GM19239 (cell line): ENCODE measurements around the gene MOK.

Experiments used
- DNase-seq: peaks from one replicate; pipeline ENCODE4 v3.0.0; 2011; ENCODE audit warnings: low spot score; ENCODE audit not compliant: insufficient read length
- FAIRE-seq: peaks from 2 replicates; lab custom pipeline; 2011; peaks lifted over from hg19 to GRCh38; lab: Jason Lieb, UNC

The MOK gene

DNA sequence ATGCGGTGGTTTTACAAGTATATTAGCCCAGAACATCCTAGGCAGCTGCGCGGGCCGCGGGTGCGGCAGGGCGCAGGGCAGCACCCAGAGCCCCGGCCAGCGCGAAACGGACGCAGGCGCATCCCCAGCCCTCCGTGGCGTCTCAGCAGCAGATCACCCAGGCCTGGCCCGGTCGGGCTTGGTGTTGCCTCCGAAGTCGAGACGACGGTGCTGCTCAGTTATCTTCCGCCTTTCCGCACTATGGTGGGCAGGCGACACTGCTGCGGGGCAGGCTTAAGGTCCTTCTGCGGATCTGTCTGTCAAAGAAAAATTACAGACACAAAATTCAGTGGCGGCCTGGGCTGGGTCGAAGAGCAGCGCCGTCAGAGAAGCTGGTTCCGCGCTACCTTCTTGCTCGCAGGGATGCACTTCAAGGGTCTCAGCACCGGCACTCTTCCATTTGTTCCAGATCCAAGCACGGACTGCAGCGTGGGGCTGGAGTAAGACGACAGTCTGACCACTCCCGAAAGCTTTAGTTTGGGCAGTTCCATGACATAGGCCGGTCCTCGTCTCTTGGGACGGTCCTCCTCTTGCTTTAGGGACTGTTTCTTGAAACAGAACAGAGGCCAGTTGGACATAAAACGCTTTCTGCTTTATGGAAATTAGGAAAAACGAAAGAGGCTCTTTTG lies 75.8 kb downstream of the MOK start:
- DNase-seq (no peak), FAIRE-seq (no peak)

GRCh38 chr14:102227184-102227964 lies 77.6 kb downstream of the MOK start:
- FAIRE-seq (no peak), DNase-seq (no peak)

DNA sequence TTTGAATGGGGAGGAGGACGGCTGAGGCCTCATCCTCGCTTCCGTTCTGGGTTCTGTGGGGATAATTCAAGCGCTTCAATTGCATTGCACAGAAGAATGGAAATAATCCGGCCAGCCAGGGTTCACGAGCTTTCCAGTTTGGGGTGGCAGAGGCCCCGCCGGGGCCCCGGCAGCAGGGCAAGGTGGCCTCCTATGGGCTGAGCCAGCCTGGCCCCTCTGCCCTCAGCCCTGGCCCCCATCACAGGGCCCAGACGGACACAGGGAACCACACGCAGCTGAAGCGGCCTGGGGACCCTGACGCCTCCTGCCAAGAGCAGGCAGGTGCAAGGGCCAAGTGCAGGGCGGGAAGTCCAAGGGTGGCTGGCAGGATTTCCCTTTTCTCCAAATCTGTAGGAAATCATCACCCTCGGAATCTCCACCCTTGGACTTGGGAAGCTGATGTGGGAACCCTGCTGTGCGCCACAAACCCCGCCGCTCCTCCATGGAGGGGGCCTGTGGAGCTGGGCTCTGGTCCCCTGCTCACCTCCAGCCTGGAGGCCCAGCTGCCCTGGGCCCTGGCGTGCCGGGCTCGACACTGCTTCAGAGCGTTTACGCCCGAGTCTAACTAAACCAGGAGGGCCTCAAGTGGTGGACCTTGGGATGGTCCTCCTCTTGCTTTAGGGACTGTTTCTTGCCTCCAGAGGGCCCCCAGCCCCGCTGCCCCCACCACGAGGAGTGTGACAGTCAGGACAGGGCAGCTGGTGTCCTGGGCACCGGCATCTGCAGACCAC lies 78.4 kb downstream of the MOK start:
- FAIRE-seq (no peak), DNase-seq (no peak)

- no peak for DNase-seq
Observed at GRCh38 chr14:102225936-102226335, 79.0 kb downstream of the MOK start.

DNA sequence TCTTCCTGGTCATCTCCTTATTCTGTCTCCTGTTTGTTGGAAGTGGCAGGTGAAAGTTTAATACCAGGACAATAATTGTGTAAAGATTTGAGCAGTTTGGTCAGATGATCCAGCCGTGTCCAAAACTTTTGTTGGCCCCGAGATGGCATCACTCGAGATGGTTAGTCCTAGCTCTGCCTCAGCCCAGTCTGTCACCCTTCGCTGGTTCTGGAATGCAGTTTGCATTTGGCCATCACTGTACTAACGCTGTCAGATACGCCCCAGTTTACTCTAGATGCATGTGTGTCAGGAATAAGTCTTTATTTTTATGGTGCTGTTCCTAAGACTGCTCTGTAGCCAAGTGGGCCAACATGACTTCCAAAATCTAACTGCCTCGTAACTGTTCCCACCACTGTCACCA lies 79.6 kb downstream of the MOK start:
- no peak for DNase-seq
- no peak for FAIRE-seq

More at GRCh38 chr14:102225936-102226335, 79.0 kb downstream of the MOK start:
- no peak for FAIRE-seq

DNA sequence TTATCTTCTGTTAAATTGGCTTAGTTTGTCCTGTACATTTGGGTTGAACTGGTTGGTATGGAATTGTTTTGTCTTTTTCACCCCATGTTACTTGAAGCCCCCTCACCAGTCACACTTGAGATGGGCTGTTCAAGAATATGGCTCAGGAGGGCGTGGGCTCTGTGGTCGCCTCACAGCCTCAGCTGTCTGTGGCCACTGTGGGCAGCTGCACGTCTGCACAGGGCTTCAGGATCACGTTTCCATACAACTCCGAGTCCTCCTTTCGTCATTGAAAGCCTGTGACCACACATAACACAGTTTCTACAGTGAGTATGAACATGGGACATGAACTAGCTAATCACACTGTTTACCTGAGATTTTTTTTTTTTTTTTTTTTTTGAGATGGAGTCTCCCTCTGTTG lies 81.3 kb downstream of the MOK start:
- no peak for FAIRE-seq

GRCh38 chr14:102222751-102223150 lies 82.2 kb downstream of the MOK start:
- no peak for FAIRE-seq
- no peak for DNase-seq

More for the DNA sequence above, 81.3 kb downstream of the MOK start:
- no peak for DNase-seq

DNA sequence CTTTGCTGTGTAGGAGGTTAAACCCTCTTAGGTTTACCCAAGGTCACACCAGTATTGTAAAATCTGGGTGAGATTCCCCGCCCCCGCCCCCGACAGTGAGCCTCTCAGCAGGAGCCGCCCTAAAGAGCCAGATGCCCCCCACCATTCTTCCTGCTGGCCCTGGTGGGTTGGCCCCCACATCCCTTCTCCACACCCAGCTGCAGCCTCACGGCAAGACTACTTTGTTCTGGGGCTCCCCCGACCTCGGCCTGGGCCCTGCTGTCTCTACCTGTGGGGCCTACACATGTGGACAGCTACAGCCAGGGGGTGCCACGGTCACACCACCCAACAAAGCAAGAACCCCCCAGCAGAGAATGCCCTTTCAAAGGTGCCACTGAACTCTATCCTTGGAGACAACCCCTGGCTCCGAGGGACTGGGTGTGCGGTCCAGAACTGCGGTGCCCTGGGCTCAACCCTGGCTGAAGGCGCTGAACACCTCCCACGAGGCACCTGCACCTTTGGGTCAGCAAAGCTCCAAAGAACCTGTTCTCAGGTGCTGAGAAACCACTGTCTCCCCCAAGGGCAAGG lies 82.9 kb downstream of the MOK start:
- FAIRE-seq (no peak), DNase-seq (no peak)

- no peak for FAIRE-seq
Observed at GRCh38 chr14:102221026-102221425, 83.9 kb downstream of the MOK start.

DNA sequence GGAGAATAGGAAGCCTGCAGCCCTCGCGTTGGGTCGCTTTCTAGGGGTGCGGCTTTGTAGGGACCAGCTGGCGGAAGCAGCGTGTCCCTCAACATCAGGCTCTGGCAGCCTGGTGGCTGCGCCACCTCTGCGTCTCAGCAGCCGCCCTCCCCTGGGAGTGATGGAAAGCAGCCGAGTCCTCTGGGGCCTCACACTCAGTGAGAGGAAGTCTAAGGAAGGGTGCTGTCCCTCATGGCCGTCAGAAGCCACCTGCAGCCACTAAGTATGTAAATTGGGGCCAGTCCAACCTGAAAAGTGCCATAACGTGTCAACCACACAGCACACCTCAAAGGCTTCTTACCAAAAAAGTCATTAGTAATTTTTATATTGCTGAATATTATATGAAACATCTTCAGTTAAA lies 84.9 kb downstream of the MOK start:
- peak; percentile 91 for DNase-seq
- FAIRE-seq, result peak; percentile 86

More at GRCh38 chr14:102221026-102221425, 83.9 kb downstream of the MOK start:
- DNase-seq, result no peak

- FAIRE-seq (no peak), DNase-seq (no peak)
Observed at GRCh38 chr14:102219316-102219715, 85.6 kb downstream of the MOK start.

- DNase-seq (no peak), FAIRE-seq (no peak)
Observed at GRCh38 chr14:102218688-102219087, 86.3 kb downstream of the MOK start.

DNA sequence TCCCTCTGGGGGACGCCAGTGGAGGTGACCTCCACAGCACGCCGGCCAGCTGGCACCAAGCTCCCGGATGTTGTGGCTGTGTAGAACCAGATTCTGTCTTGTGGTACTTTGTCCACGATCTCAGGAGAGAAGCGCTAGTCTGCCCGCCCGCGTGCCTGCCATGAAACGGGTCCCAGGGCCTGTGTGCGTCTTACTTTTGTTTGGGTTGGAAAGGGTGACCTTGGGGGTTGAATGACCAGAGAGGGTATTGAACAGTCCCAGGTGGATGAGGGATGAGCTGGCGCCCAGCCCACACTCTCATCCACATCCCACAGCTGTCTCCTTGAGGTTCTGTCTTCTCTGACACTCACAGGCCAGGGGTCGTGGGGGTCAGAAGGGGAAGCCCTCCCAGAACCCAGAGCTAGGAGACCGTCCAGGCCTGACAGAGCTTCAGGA lies 87.0 kb downstream of the MOK start:
- FAIRE-seq (no peak), DNase-seq (no peak)

GRCh38 chr14:102217399-102217798 lies 87.6 kb downstream of the MOK start:
- DNase-seq, result no peak
- FAIRE-seq, result no peak

- FAIRE-seq, result no peak
- no peak for DNase-seq
Observed at GRCh38 chr14:102215576-102216250, 89.3 kb downstream of the MOK start.

GRCh38 chr14:102215071-102215470 lies 89.9 kb downstream of the MOK start:
- FAIRE-seq, result no peak

GRCh38 chr14:102213984-102214658 lies 90.8 kb downstream of the MOK start:
- FAIRE-seq (no peak), DNase-seq (no peak)

More at GRCh38 chr14:102215071-102215470, 89.9 kb downstream of the MOK start:
- no peak for DNase-seq

GRCh38 chr14:102213470-102213869 lies 91.5 kb downstream of the MOK start:
- FAIRE-seq, result no peak
- no peak for DNase-seq

GRCh38 chr14:102212845-102213244 lies 92.1 kb downstream of the MOK start:
- DNase-seq (no peak), FAIRE-seq (no peak)
